GM12874 (cell line): ENCODE data around the gene SIX1.

Experiments used
- CTCF ChIP-seq: IDR thresholded peaks from 2 replicates; pipeline ENCODE4 v1.5.1; 2011; ENCODE audit warnings: low read depth, mild to moderate bottlenecking, control low read depth, low read length, moderate library complexity; ENCODE audit not compliant: insufficient read depth

Gene SIX1

GRCh38 chr14:60628892-60629291, 20.4 kb downstream of the SIX1 start:
- TF ChIP-seq CTCF: no peak

GRCh38 chr14:60622917-60623257, 26.4 kb downstream of the SIX1 start:
- no peak for TF ChIP-seq CTCF

GRCh38 chr14:60622210-60622916, 26.9 kb downstream of the SIX1 start:
- TF ChIP-seq CTCF: no peak

- no peak for TF ChIP-seq CTCF
These were observed 27.9 kb downstream of the SIX1 start for GRCh38 chr14:60621386-60621785.

GRCh38 chr14:60618241-60618640, 31.0 kb downstream of the SIX1 start:
- no peak for TF ChIP-seq CTCF

GRCh38 chr14:60616461-60616959, 32.8 kb downstream of the SIX1 start:
- no peak for TF ChIP-seq CTCF

GRCh38 chr14:60602291-60602690, 47.0 kb downstream of the SIX1 start:
- no peak for TF ChIP-seq CTCF

- TF ChIP-seq CTCF: no peak
These were observed 49.5 kb downstream of the SIX1 start for GRCh38 chr14:60599727-60600126.
